ENCODE data around the gene KRT31.

- TF ChIP-seq CTCF (IDR thresholded peaks at IDR 0.05) (no peak), POLR2A (IDR thresholded peaks at IDR 0.05) (no peak)
These were observed 8.8 kb upstream of the KRT31 start for GRCh38 chr17:41406205-41406604.

All from body of pancreas (tissue), 4 donors.